Measurements from ENCODE around the gene CCNA1.

DNA sequence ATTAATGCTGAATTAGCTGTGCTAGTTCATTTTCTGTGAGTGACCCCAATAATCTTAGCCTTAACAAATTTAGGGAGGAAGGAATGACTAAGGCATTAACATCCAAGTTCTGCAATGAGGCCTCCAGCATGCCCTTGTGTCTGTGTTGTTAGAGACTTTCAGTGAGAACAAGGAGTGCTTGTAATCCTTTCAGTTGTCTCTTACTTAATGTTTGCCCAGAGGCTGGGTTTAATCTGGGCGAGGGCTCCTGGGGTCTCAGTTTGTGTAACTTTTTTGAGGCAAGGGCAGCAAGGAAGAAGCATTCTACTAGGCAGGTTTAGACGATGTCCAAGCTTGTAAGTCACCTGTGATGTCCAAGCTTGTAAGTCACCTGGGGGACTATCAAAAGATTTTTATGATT is 24.3 kb downstream of the CCNA1 start:
- TF ChIP-seq, protein P1, sequence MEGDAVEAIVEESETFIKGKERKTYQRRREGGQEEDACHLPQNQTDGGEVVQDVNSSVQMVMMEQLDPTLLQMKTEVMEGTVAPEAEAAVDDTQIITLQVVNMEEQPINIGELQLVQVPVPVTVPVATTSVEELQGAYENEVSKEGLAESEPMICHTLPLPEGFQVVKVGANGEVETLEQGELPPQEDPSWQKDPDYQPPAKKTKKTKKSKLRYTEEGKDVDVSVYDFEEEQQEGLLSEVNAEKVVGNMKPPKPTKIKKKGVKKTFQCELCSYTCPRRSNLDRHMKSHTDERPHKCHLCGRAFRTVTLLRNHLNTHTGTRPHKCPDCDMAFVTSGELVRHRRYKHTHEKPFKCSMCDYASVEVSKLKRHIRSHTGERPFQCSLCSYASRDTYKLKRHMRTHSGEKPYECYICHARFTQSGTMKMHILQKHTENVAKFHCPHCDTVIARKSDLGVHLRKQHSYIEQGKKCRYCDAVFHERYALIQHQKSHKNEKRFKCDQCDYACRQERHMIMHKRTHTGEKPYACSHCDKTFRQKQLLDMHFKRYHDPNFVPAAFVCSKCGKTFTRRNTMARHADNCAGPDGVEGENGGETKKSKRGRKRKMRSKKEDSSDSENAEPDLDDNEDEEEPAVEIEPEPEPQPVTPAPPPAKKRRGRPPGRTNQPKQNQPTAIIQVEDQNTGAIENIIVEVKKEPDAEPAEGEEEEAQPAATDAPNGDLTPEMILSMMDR (IDR thresholded peaks at IDR 0.05; ENCODE audit: insufficient read depth, low read length, poor library complexity, severe bottlenecking): no peak
- no peak for TF ChIP-seq EZH2phosphoT487 (conservative IDR thresholded peaks at IDR 0.05; ENCODE audit: low read length)

Data from SU-DHL-6 (cell line).